H9 (cell line): ENCODE results near the gene RNASET2. TPM values are rescaled to one million over a fixed set of nuclear protein-coding genes. Genes with fewer than 3 reads are reported as not detected.
"Not testable (repeated sequence)": the region's sequence is repeated elsewhere in the genome, so short reads cannot be mapped to it uniquely, and the experiment has no call there.

Experiments
- DNase-seq: peaks from one replicate; pipeline ENCODE4 v3.0.0-alpha.2; 2017
- H2AFZ ChIP-seq: one replicate; pipeline ENCODE4 v1.6.1; 2013; ENCODE audit warnings: mild to moderate bottlenecking, low read length, control low read depth, moderate library complexity
- H2AK5ac ChIP-seq: 2 replicates; pipeline ENCODE4 v1.6.1; 2013; ENCODE audit warnings: low read length, control low read depth, mixed read lengths; ENCODE audit not compliant: insufficient read length
- H2BK120ac ChIP-seq: one replicate; pipeline ENCODE4 v1.6.1; 2013; ENCODE audit warnings: low read depth, mild to moderate bottlenecking, low read length, control low read depth, inconsistent platforms; ENCODE audit not compliant: poor library complexity, severe bottlenecking
- H2BK12ac ChIP-seq: 2 replicates; pipeline ENCODE4 v1.6.1; 2013; ENCODE audit warnings: low read length, control low read depth, mixed read lengths, low read depth; ENCODE audit not compliant: insufficient read length
- H2BK15ac ChIP-seq: 2 replicates; pipeline ENCODE4 v1.6.1; 2013; ENCODE audit warnings: low read depth, low read length, control low read depth
- H2BK20ac ChIP-seq: one replicate; pipeline ENCODE4 v1.6.1; 2013; ENCODE audit warnings: low read depth, mild to moderate bottlenecking, low read length, control low read depth, inconsistent platforms; ENCODE audit not compliant: poor library complexity, severe bottlenecking
- H2BK5ac ChIP-seq: 2 replicates; pipeline ENCODE4 v1.6.1; 2013; ENCODE audit warnings: low read length, control low read depth, mixed read lengths; ENCODE audit not compliant: insufficient read length
- H3K14ac ChIP-seq: 2 replicates; pipeline ENCODE4 v1.6.1; 2013; ENCODE audit warnings: low read length, control low read depth; ENCODE audit not compliant: insufficient read depth
- H3K18ac ChIP-seq: 2 replicates; pipeline ENCODE4 v1.6.1; 2013; ENCODE audit warnings: low read depth, mild to moderate bottlenecking, mixed read lengths, low read length, control low read depth; ENCODE audit not compliant: insufficient read length
- H3K23ac ChIP-seq: 2 replicates; pipeline ENCODE4 v1.6.1; 2013; ENCODE audit warnings: low read length, control low read depth, mixed read lengths, low read depth; ENCODE audit not compliant: insufficient read length
- H3K23me2 ChIP-seq: 2 replicates; pipeline ENCODE4 v1.6.1; 2013; ENCODE audit warnings: low read depth, mild to moderate bottlenecking, mixed read lengths, low read length, control low read depth; ENCODE audit not compliant: insufficient read length, poor library complexity, severe bottlenecking
- H3K27ac ChIP-seq: 2 replicates; pipeline ENCODE4 v1.5.1; 2013; ENCODE audit warnings: low read length, control low read depth, mixed read lengths, low read depth; ENCODE audit not compliant: insufficient read length
- H3K27me3 ChIP-seq: 2 replicates; pipeline ENCODE4 v1.6.1; 2013; ENCODE audit warnings: low read length, control low read depth, inconsistent platforms; ENCODE audit not compliant: insufficient read depth
- H3K4ac ChIP-seq: 2 replicates; pipeline ENCODE4 v1.6.1; 2013; ENCODE audit warnings: low read depth, mild to moderate bottlenecking, control low read depth, inconsistent platforms, low read length, moderate library complexity
- H3K4me1 ChIP-seq: 2 replicates; pipeline ENCODE4 v1.6.1; 2013; ENCODE audit warnings: low read length, control low read depth, inconsistent platforms; ENCODE audit not compliant: insufficient read depth
- H3K4me2 ChIP-seq: 2 replicates; pipeline ENCODE4 v1.6.1; 2013; ENCODE audit warnings: low read length, control low read depth, mixed read lengths; ENCODE audit not compliant: insufficient read length, insufficient read depth
- H3K56ac ChIP-seq: 2 replicates; pipeline ENCODE4 v1.6.1; 2013; ENCODE audit warnings: low read depth, mild to moderate bottlenecking, mixed read lengths, low read length, control low read depth; ENCODE audit not compliant: insufficient read length
- H3K79me1 ChIP-seq: 2 replicates; pipeline ENCODE4 v1.6.1; 2013; ENCODE audit warnings: low read depth, mild to moderate bottlenecking, moderate library complexity, low read length, control low read depth, inconsistent platforms; ENCODE audit not compliant: insufficient read depth, poor library complexity, severe bottlenecking
- H3K79me2 ChIP-seq: 2 replicates; pipeline ENCODE4 v1.6.1; 2013; ENCODE audit warnings: low read length, control low read depth, inconsistent platforms; ENCODE audit not compliant: insufficient read depth
- H3K9ac ChIP-seq: 2 replicates; pipeline ENCODE4 v1.6.1; 2013; ENCODE audit warnings: low read length, control low read depth, mixed read lengths; ENCODE audit not compliant: insufficient read length; ENCODE audit errors: extremely low read depth
- H3K9me3 ChIP-seq: one replicate; pipeline ENCODE4 v1.6.1; 2013; ENCODE audit warnings: low read depth, low read length, inconsistent platforms; ENCODE audit not compliant: control insufficient read depth
- H3T11ph ChIP-seq: one replicate; pipeline ENCODE4 v1.6.1; 2013; ENCODE audit warnings: mild to moderate bottlenecking, low read length, control low read depth, inconsistent platforms
- H4K20me1 ChIP-seq: one replicate; pipeline ENCODE4 v1.6.1; 2013; ENCODE audit not compliant: control insufficient read depth, insufficient read length, insufficient read depth
- H4K5ac ChIP-seq: 2 replicates; pipeline ENCODE4 v1.6.1; 2013; ENCODE audit warnings: low read depth, mild to moderate bottlenecking, mixed read lengths, low read length, control low read depth; ENCODE audit not compliant: insufficient read length
- H4K8ac ChIP-seq: replicated peaks from 2 replicates; pipeline ENCODE4 v1.6.1; 2013; ENCODE audit warnings: low read length, control low read depth, mixed read lengths, low read depth; ENCODE audit not compliant: insufficient read length
- H4K91ac ChIP-seq: 2 replicates; pipeline ENCODE4 v1.6.1; 2013; ENCODE audit warnings: low read depth, mild to moderate bottlenecking, moderate library complexity, mixed read lengths, low read length, control low read depth; ENCODE audit not compliant: insufficient read length
- H3K27ac Mint-ChIP-seq, 3 experiments: 2 replicates in 2 of 3; 3 replicates in 1 of 3; pipeline ENCODE4 v1.8.0; 2020 to 2021; ENCODE audit warnings: mixed read lengths in 3 of 3, mild to moderate bottlenecking in 1 of 3, moderate library complexity in 1 of 3
- H3K27me3 Mint-ChIP-seq: 2 replicates; pipeline ENCODE4 v1.8.0; 2021; ENCODE audit warnings: low read depth, mild to moderate bottlenecking, moderate library complexity, mixed read lengths
- H3K36me3 Mint-ChIP-seq, 3 experiments: 2 replicates in 2 of 3; 3 replicates in 1 of 3; pipeline ENCODE4 v1.8.0; 2020 to 2021; ENCODE audit warnings: low read depth in 3 of 3, mixed read lengths in 3 of 3; ENCODE audit not compliant: insufficient read depth in 1 of 3
- H3K4me1 Mint-ChIP-seq, 2 experiments: 2 replicates each; pipeline ENCODE4 v1.8.0; 2020; ENCODE audit warnings: mixed read lengths in 2 of 2
- H3K4me3 Mint-ChIP-seq, 2 experiments: 2 replicates in 1 of 2; 3 replicates in 1 of 2; pipeline ENCODE4 v1.8.0; 2020 to 2021; ENCODE audit warnings: mild to moderate bottlenecking in 2 of 2, mixed read lengths in 2 of 2, moderate library complexity in 1 of 2
- H3K9me3 Mint-ChIP-seq, 2 experiments: 2 replicates in 1 of 2; 3 replicates in 1 of 2; pipeline ENCODE4 v1.8.0; 2020; ENCODE audit warnings: mild to moderate bottlenecking in 2 of 2, mixed read lengths in 2 of 2, moderate library complexity in 1 of 2
- WGBS: extraction: QIAGEN DNeasy Blood & Tissue Kit; methylation state at CpG from one replicate; pipeline ENCODE4 v1.1.7; 2013; ENCODE audit warnings: missing lambda C conversion rate, low lambda C conversion rate, mixed read lengths; ENCODE audit not compliant: insufficient read length; ENCODE audit errors: extremely low coverage; 5-methylcytosine and 5-hydroxymethylcytosine counted together
- total RNA-seq: library from RNA; stranded (reverse); gene quantifications from 2 replicates; pipeline ENCODE4 v1.2.1, GENCODE V29; 2021

Gene RNASET2
- total RNA-seq, 1 experiment from 2014 or later: 28.2 TPM

- not testable (repeated sequence) for DNase-seq, H3K4me2 ChIP-seq, H4K20me1 ChIP-seq, H3K9me3 Mint-ChIP-seq, H2AFZ ChIP-seq, H3K79me2 ChIP-seq, H4K91ac ChIP-seq, H3K4me3 Mint-ChIP-seq, H3K23ac ChIP-seq, H3K27ac Mint-ChIP-seq, H2AK5ac ChIP-seq, H3K27me3 ChIP-seq, H3K36me3 Mint-ChIP-seq, H3K9me3 ChIP-seq, H4K8ac ChIP-seq, H3K9ac ChIP-seq, H3K14ac ChIP-seq, H3K4me1 ChIP-seq, H2BK20ac ChIP-seq, H2BK120ac ChIP-seq, H3K79me1 ChIP-seq, H3K27ac ChIP-seq, H3K23me2 ChIP-seq, H3K56ac ChIP-seq, H3K4ac ChIP-seq, H2BK5ac ChIP-seq, H4K5ac ChIP-seq, H3K18ac ChIP-seq, H3K27me3 Mint-ChIP-seq, H3T11ph ChIP-seq, H2BK15ac ChIP-seq, H2BK12ac ChIP-seq
- no CpG with 5 or more reads among the region's 3 CpGs for WGBS
- H3K4me1 Mint-ChIP-seq: peaks cover 6 to 11% of the 10 kb centered on the region in 2 experiments
Measured at GRCh38 chr6:166914952-166915351, 41.4 kb downstream of the RNASET2 start.
